GM12892 (cell line): ENCODE measurements around the gene SLC35B2.

Experiments
- POLR2A ChIP-seq: IDR thresholded peaks from 2 replicates; pipeline ENCODE4 v1.6.1; 2011; ENCODE audit warnings: low read depth, low read length, control low read depth
- POLR2AphosphoS5 ChIP-seq: IDR thresholded peaks from 2 replicates; pipeline ENCODE4 v1.6.1; 2011; ENCODE audit warnings: low read depth, low read length, control low read depth
- TAF1 ChIP-seq: IDR thresholded peaks from 2 replicates; pipeline ENCODE4 v1.6.1; 2011; ENCODE audit warnings: low read depth, mild to moderate bottlenecking, control low read depth, low read length, borderline replicate concordance

DNA sequence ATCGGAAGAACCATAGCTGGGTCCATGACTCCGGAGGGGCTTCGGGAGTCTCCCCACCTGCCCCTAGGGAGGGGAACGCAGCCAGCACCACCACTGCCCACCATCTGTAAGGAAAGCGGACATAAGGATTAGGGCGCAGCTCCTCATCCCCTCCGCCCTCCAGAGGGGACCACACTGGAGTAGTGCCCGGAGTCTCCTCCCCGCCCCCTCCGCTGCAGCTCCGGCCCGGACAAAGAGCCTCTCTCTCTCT is 628 bp downstream of the SLC35B2 start:
- TF ChIP-seq POLR2A (no peak), TAF1 (no peak), POLR2AphosphoS5 (no peak)
